Skin epidermis (tissue), 12 donors: Measurements from ENCODE around the gene OR6C4.
"Not testable (repeated sequence)": the region's sequence is repeated elsewhere in the genome, so short reads cannot be mapped to it uniquely, and the experiment has no call there.

ENCODE experiments used
- H3K27ac ChIP-seq, 21 experiments: fragments of 200-600 bp; sonication (generic) in 11 of 21; one replicate each; pipeline ENCODE4 v1.5.0; 2020; ENCODE audit warnings: mild to moderate bottlenecking in 3 of 21, inconsistent platforms in 2 of 21, moderate library complexity in 2 of 21
- H3K4me3 ChIP-seq, 7 experiments: fragments of 200-600 bp; sonication (generic) in 2 of 7; one replicate each; pipeline ENCODE4 v1.5.0; 2020; ENCODE audit warnings: inconsistent platforms in 2 of 7, mild to moderate bottlenecking in 2 of 7, moderate library complexity in 1 of 7

The OR6C4 gene

GRCh38 chr12:55549302-55549701 lies at the start of gene OR6C4:
OR6C4 (plus strand) TSS chr12:55549602; CDS start chr12:55551227, 1,625 bp downstream.
- Histone ChIP-seq H3K4me3 (no peak within 1 kb of the TSS), H3K27ac (no peak within 1 kb of the TSS)

GRCh38 chr12:55499810-55500252 lies 49.6 kb upstream of the OR6C4 start:
- Histone ChIP-seq H3K4me3 (no peak overlapping the region), H3K27ac (no peak overlapping the region)

GRCh38 chr12:55501601-55502000 lies 47.8 kb upstream of the OR6C4 start:
- Histone ChIP-seq H3K4me3 (no peak overlapping the region), H3K27ac (no peak overlapping the region)

- no peak overlapping the region for H3K27ac ChIP-seq
- H3K4me3 ChIP-seq, result no peak overlapping the region
Measured at GRCh38 chr12:55515696-55516095, 33.7 kb upstream of the OR6C4 start.

- Histone ChIP-seq H3K27ac (no peak overlapping the region), H3K4me3 (no peak overlapping the region)
Measured at GRCh38 chr12:55516391-55516790, 33.0 kb upstream of the OR6C4 start.

GRCh38 chr12:55548235-55548634 lies 1.2 kb upstream of the OR6C4 start:
- H3K4me3 ChIP-seq, H3K27ac ChIP-seq: not testable (repeated sequence)

GRCh38 chr12:55548756-55549155 lies 646 bp upstream of the OR6C4 start:
- Histone ChIP-seq H3K4me3 (no peak overlapping the region), H3K27ac (no peak overlapping the region)

GRCh38 chr12:55554296-55554695 lies 4.9 kb downstream of the OR6C4 start:
- Histone ChIP-seq H3K27ac (no peak overlapping the region), H3K4me3 (no peak overlapping the region)

- not testable (repeated sequence) for H3K27ac ChIP-seq, H3K4me3 ChIP-seq
Measured at GRCh38 chr12:55570060-55570459, 20.7 kb downstream of the OR6C4 start.

- H3K27ac ChIP-seq, result not testable (repeated sequence)
Measured at GRCh38 chr12:55570689-55571088, 21.3 kb downstream of the OR6C4 start.

GRCh38 chr12:55572168-55572567 lies 22.8 kb downstream of the OR6C4 start, which contains the start of gene OR2AP1:
OR2AP1 (plus strand) TSS chr12:55572468; CDS start chr12:55574415, 1,947 bp downstream.
- Histone ChIP-seq H3K4me3 (no peak within 1 kb of the TSS), H3K27ac (no peak within 1 kb of the TSS)

More at GRCh38 chr12:55570689-55571088, 21.3 kb downstream of the OR6C4 start:
- H3K4me3 ChIP-seq, result not testable (repeated sequence)

GRCh38 chr12:55582066-55582465 lies 32.7 kb downstream of the OR6C4 start:
- Histone ChIP-seq H3K27ac (no peak overlapping the region), H3K4me3 (no peak overlapping the region)

- no peak overlapping the region for H3K27ac ChIP-seq
- H3K4me3 ChIP-seq, result no peak overlapping the region
Measured at GRCh38 chr12:55585817-55586216, 36.4 kb downstream of the OR6C4 start.

- not testable (repeated sequence) for H3K27ac ChIP-seq, H3K4me3 ChIP-seq
Measured at GRCh38 chr12:55590152-55590551, 40.8 kb downstream of the OR6C4 start.
